PC-9 (cell line): ENCODE data around the gene LUM.

Experiments
- EZH2 ChIP-seq: fragments of 200-600 bp; sonication (generic); IDR thresholded peaks from 2 replicates; pipeline ENCODE4 v1.8.0; 2017; ENCODE audit warnings: antibody characterized with exemption, low read depth
- TF ChIP-seq, protein P1 (sequence below): fragments of 200-600 bp; sonication (generic); conservative IDR thresholded peaks from 2 replicates; pipeline ENCODE4 v1.6.1; 2017; ENCODE audit warnings: mixed run types, antibody characterized with exemption, mild to moderate bottlenecking, moderate library complexity

DNA sequence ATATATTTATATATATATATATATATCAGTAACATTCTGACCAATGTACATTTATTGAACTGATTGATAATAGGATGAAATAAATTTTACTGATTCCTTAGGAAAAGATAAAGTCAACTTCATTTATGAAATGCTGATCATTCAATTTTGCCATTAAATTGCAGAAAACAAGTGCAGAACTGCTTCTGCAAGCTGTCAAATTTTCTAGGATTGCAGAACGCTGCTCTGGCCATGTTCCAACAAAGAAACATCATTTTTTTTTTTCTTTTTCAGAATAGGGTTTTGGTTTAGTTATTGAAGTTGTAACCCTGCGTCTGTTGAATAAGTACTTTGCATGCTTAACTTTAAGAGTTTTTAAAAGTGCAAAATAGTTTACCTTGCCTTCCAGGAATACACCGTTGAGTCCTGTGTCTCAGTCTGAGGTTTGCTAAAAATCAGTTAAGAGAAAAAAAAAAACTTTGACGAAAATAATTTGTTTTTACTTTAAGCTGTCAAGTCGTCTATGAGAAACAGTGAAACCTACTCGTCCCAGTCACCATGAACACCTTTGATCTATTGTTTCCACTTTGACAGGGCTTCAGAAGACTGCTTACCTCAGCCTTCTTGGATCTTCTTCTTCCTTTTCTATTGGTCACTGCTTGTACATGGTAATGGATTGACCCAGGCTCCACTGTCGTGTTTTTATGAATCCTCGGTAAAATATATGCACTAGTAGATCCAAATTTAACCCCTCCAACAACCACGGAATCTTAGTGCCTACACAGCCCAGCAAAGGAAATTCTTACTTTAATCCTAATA lies 53.7 kb downstream of the LUM start, which contains the start of gene KERA:
- TF ChIP-seq, protein P1, sequence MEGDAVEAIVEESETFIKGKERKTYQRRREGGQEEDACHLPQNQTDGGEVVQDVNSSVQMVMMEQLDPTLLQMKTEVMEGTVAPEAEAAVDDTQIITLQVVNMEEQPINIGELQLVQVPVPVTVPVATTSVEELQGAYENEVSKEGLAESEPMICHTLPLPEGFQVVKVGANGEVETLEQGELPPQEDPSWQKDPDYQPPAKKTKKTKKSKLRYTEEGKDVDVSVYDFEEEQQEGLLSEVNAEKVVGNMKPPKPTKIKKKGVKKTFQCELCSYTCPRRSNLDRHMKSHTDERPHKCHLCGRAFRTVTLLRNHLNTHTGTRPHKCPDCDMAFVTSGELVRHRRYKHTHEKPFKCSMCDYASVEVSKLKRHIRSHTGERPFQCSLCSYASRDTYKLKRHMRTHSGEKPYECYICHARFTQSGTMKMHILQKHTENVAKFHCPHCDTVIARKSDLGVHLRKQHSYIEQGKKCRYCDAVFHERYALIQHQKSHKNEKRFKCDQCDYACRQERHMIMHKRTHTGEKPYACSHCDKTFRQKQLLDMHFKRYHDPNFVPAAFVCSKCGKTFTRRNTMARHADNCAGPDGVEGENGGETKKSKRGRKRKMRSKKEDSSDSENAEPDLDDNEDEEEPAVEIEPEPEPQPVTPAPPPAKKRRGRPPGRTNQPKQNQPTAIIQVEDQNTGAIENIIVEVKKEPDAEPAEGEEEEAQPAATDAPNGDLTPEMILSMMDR: no peak
- no peak for TF ChIP-seq EZH2
